B cell (primary cell): Measurements from ENCODE around the gene SNX14.

Experiments used
- CTCF ChIP-seq: fragments of 200-600 bp; IDR thresholded peaks from one replicate; pipeline ENCODE4 v1.8.0; 2022; ENCODE audit warnings: antibody characterized with exemption, mild to moderate bottlenecking
- EZH2 ChIP-seq: IDR thresholded peaks from 2 replicates; pipeline ENCODE4 v1.6.1; 2012; ENCODE audit warnings: borderline replicate concordance, low read depth, mild to moderate bottlenecking, moderate library complexity, low read length; ENCODE audit not compliant: insufficient read depth, poor library complexity, severe bottlenecking

- TF ChIP-seq CTCF, result no peak
- TF ChIP-seq EZH2, result no peak
Observed at GRCh38 chr6:85460921-85461797, 132.5 kb downstream of the SNX14 start.
